K562 treated with DMSO at 1 percent for 48 hours (cell line): ENCODE data around the gene KRT1. TPM values are rescaled to one million over a fixed set of nuclear protein-coding genes. Genes with fewer than 3 reads are reported as not detected.

ENCODE experiments used
- total RNA-seq: library from RNA; unstranded; fragments of 300-600 nt; gene quantifications from 2 replicates; pipeline ENCODE4 v1.2.3, GENCODE V29; 2022; ENCODE audit warnings: low replicate concordance; ENCODE audit errors: extremely low read depth

The KRT1 gene
- not detected in 2 replicates for total RNA-seq

GRCh38 chr12:52680363-52680762, at the start of gene KRT1:
Gene KRT1 (minus strand): TSS chr12:52680407. CDS start chr12:52680348, 59 bp downstream.

GRCh38 chr12:52703424-52703823, 23.2 kb upstream of the KRT1 start, which contains the start of gene KRT77:
Gene KRT77 (minus strand): TSS chr12:52703524. CDS start chr12:52703434, 90 bp downstream.

GRCh38 chr12:52651726-52652261, 28.4 kb downstream of the KRT1 start, which contains the start of gene KRT2:
Gene KRT2 (minus strand): TSS chr12:52652211. CDS start chr12:52652142, 69 bp downstream.

Other genes starting within 250 kb of the KRT1 start
- not detected in 2 replicates for gene KRT75, start 246.0 kb downstream of the KRT1 start, total RNA-seq
- gene KRT6B, start 228.3 kb downstream of the KRT1 start, total RNA-seq: not detected in 2 replicates
- not detected in 2 replicates for gene KRT6C, start 206.6 kb downstream of the KRT1 start, total RNA-seq
- not detected in 2 replicates for gene KRT6A, start 187.2 kb downstream of the KRT1 start, total RNA-seq
- not detected in 2 replicates for gene KRT5, start 160.0 kb downstream of the KRT1 start, total RNA-seq
- not detected in 2 replicates for gene KRT71, start 127.3 kb downstream of the KRT1 start, total RNA-seq
- not detected in 2 replicates for gene KRT74, start 106.6 kb downstream of the KRT1 start, total RNA-seq
- not detected in 2 replicates for gene KRT72, start 78.9 kb downstream of the KRT1 start, total RNA-seq
- not detected in 2 replicates for gene KRT73, start 61.8 kb downstream of the KRT1 start, total RNA-seq
- gene KRT2, start 28.2 kb downstream of the KRT1 start, total RNA-seq: not detected in 2 replicates
- not detected in 2 replicates for gene KRT77, start 23.1 kb upstream of the KRT1 start, total RNA-seq
- gene KRT76, start 96.9 kb upstream of the KRT1 start, total RNA-seq: not detected in 2 replicates
- gene KRT3, start 115.7 kb upstream of the KRT1 start, total RNA-seq: not detected in 2 replicates
- not detected in 2 replicates for gene KRT4, start 133.7 kb upstream of the KRT1 start, total RNA-seq
- not detected in 2 replicates for gene KRT79, start 153.9 kb upstream of the KRT1 start, total RNA-seq
- gene KRT78, start 168.6 kb upstream of the KRT1 start, total RNA-seq: not detected in 2 replicates
- 606 TPM in 1 of 2 replicates, not detected in the other for gene KRT8, start 224.7 kb upstream of the KRT1 start, total RNA-seq